ENCODE results near the gene KIR2DL1.
"Not testable (repeated sequence)": the region's sequence is repeated elsewhere in the genome, so short reads cannot be mapped to it uniquely, and the experiment has no call there.

KIR2DL1 gene

GRCh38 chr19:54771018-54771960 lies 1.7 kb downstream of the KIR2DL1 start:
- DNase-seq, result not testable (repeated sequence)

GRCh38 chr19:54772666-54773065 lies 3.1 kb downstream of the KIR2DL1 start:
- not testable (repeated sequence) for DNase-seq

GRCh38 chr19:54775095-54775815 lies 5.7 kb downstream of the KIR2DL1 start:
- DNase-seq, result not testable (repeated sequence)

GRCh38 chr19:54775830-54776229 lies 6.2 kb downstream of the KIR2DL1 start:
- DNase-seq, result not testable (repeated sequence)

GRCh38 chr19:54777851-54778250 lies 8.3 kb downstream of the KIR2DL1 start:
- DNase-seq, result not testable (repeated sequence)

GRCh38 chr19:54778896-54779295 lies 9.3 kb downstream of the KIR2DL1 start:
- not testable (repeated sequence) for DNase-seq

- not testable (repeated sequence) for DNase-seq
Measured at GRCh38 chr19:54782916-54783315, 13.3 kb downstream of the KIR2DL1 start.

GRCh38 chr19:54786091-54786723 lies 16.6 kb downstream of the KIR2DL1 start:
- DNase-seq, result not testable (repeated sequence)

- DNase-seq, result not testable (repeated sequence)
Measured at GRCh38 chr19:54788154-54788553, 18.6 kb downstream of the KIR2DL1 start.

- DNase-seq, result no peak
Measured at GRCh38 chr19:54790711-54791110, 21.1 kb downstream of the KIR2DL1 start.

GRCh38 chr19:54791476-54791875 lies 21.9 kb downstream of the KIR2DL1 start:
- no peak for DNase-seq

GRCh38 chr19:54792814-54793213 lies 23.2 kb downstream of the KIR2DL1 start:
- no peak for DNase-seq

GRCh38 chr19:54795758-54796157 lies 26.2 kb downstream of the KIR2DL1 start:
- DNase-seq, result no peak

- DNase-seq, result no peak
Measured at GRCh38 chr19:54803410-54803809, 33.8 kb downstream of the KIR2DL1 start, which contains the start of gene KIR2DL4. Gene KIR2DL4, plus strand, starts transcription at chr19:54803610. Its CDS starts 42 bp downstream, at chr19:54803652.

- DNase-seq, result no peak
Measured at GRCh38 chr19:54804101-54804500, 34.5 kb downstream of the KIR2DL1 start.

GRCh38 chr19:54804571-54804970 lies 35.0 kb downstream of the KIR2DL1 start:
- no peak for DNase-seq

- no peak for DNase-seq
Measured at GRCh38 chr19:54805665-54806515, 36.3 kb downstream of the KIR2DL1 start.

- no peak for DNase-seq
Measured at GRCh38 chr19:54806516-54806838, 36.9 kb downstream of the KIR2DL1 start.

- DNase-seq, result not testable (repeated sequence)
Measured at GRCh38 chr19:54814571-54814970, 45.0 kb downstream of the KIR2DL1 start.

- DNase-seq, result not testable (repeated sequence)
Measured at GRCh38 chr19:54816251-54816650, 46.7 kb downstream of the KIR2DL1 start, which contains the start of gene KIR3DL1. Gene KIR3DL1, plus strand, starts transcription at chr19:54816468.

Data from anterior cingulate cortex (tissue), 58 donors.